WERI-Rb-1 (cell line): Measurements from ENCODE around the gene EXD1.
"Not testable (repeated sequence)": the region's sequence is repeated elsewhere in the genome, so short reads cannot be mapped to it uniquely, and the experiment has no call there.

Source experiments
- DNase-seq: peaks from one replicate; pipeline ENCODE4 v3.0.0-alpha.2; 2020
- H3K27ac ChIP-seq: fragments of 250-450 bp; sonication (Bioruptor Pico); 2 replicates; pipeline ENCODE4 v1.5.1; 2020; ENCODE audit warnings: mild to moderate bottlenecking, moderate library complexity
- H3K27me3 ChIP-seq: fragments of 250-450 bp; sonication (Bioruptor Pico); 2 replicates; pipeline ENCODE4 v1.5.1; 2021; ENCODE audit warnings: mild to moderate bottlenecking, low read depth, moderate library complexity; ENCODE audit not compliant: insufficient read depth, severe bottlenecking
- H3K36me3 ChIP-seq: fragments of 250-450 bp; sonication (Bioruptor Pico); 2 replicates; pipeline ENCODE4 v1.5.1; 2020; ENCODE audit warnings: mild to moderate bottlenecking, moderate library complexity
- H3K4me3 ChIP-seq: 2 replicates; pipeline ENCODE4 v1.5.1; 2011; ENCODE audit warnings: low read depth, mild to moderate bottlenecking, control low read depth, low read length
- H3K9me3 ChIP-seq: fragments of 250-450 bp; sonication (Bioruptor Pico); 2 replicates; pipeline ENCODE4 v1.5.1; 2021; ENCODE audit warnings: mild to moderate bottlenecking, moderate library complexity; ENCODE audit not compliant: severe bottlenecking
- CTCF ChIP-seq: IDR thresholded peaks from 2 replicates; pipeline ENCODE4 v1.5.1; 2011; ENCODE audit warnings: low read depth, mild to moderate bottlenecking, control low read depth, inconsistent platforms, low read length

Gene EXD1

GRCh38 chr15:41235929-41236328 lies 5.4 kb upstream of the EXD1 start:
- H3K36me3 ChIP-seq = peaks cover under 1% of the 10 kb centered on the region; the same call in 1 of the 2 replicates
- H3K27ac ChIP-seq = no peak overlapping the region
- DNase-seq = no peak
- H3K4me3 ChIP-seq = no peak overlapping the region
- no peaks in the 10 kb centered on the region for H3K9me3 ChIP-seq
- TF ChIP-seq CTCF = no peak
- no peaks in the 10 kb centered on the region for H3K27me3 ChIP-seq

- not testable (repeated sequence) for H3K9me3 ChIP-seq, H3K4me3 ChIP-seq, H3K27me3 ChIP-seq, H3K27ac ChIP-seq, H3K36me3 ChIP-seq, DNase-seq
Observed at GRCh38 chr15:41235228-41235627, 4.7 kb upstream of the EXD1 start.

- no peak for DNase-seq
- Histone ChIP-seq H3K27ac (no peak overlapping the region), H3K9me3 (peaks cover 3% of the 10 kb centered on the region)
Observed at GRCh38 chr15:41233367-41233771, 2.8 kb upstream of the EXD1 start.

GRCh38 chr15:41231422-41232226 lies 1.1 kb upstream of the EXD1 start:
- Histone ChIP-seq H3K9me3 (peaks cover 3% of the 10 kb centered on the region), H3K36me3 (no peaks in the 10 kb centered on the region), H3K4me3 (peak overlapping the region; percentile 95), H3K27ac (peak overlapping the region; percentile 84), H3K27me3 (no peaks in the 10 kb centered on the region)
- no peak for TF ChIP-seq CTCF
- DNase-seq = no peak

More at GRCh38 chr15:41233367-41233771, 2.8 kb upstream of the EXD1 start:
- no peaks in the 10 kb centered on the region for H3K36me3 ChIP-seq
- TF ChIP-seq CTCF = no peak
- H3K4me3 ChIP-seq = no peak overlapping the region
- H3K27me3 ChIP-seq = no peaks in the 10 kb centered on the region

DNA sequence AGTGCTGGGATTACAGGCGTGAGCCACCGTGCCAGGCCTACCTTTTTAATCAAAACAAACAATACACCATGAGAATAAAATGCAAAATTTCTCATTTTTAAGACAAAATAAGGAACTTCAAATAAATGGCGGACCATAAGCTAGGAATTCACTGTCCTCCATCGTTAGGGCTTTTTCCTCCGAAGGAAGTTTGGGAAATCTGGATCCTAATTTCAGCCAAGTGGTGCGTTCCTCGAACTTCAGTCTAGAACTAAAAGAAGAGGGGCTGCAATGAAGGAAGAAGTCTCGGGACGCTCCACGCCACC lies 260 bp downstream of the EXD1 start:
- no peak for DNase-seq
- no peak for TF ChIP-seq CTCF
- Histone ChIP-seq H3K27me3 (no peaks in the 10 kb centered on the region), H3K9me3 (peaks cover 3% of the 10 kb centered on the region), H3K36me3 (no peaks in the 10 kb centered on the region), H3K4me3 (peak overlapping the region; percentile 1; the same call in 1 of the 2 replicates), H3K27ac (peak overlapping the region; percentile 84)

- H3K4me3 ChIP-seq = no peak overlapping the region
- no peaks in the 10 kb centered on the region for H3K9me3 ChIP-seq
- H3K27ac ChIP-seq = no peak overlapping the region
- DNase-seq = no peak
- no peak for TF ChIP-seq CTCF
- H3K27me3 ChIP-seq = no peaks in the 10 kb centered on the region
- H3K36me3 ChIP-seq = no peaks in the 10 kb centered on the region
Observed at GRCh38 chr15:41219381-41219780, 11.2 kb downstream of the EXD1 start.
